Activated naive CD4-positive, alpha-beta T cell treated with anti-CD3 and anti-CD28 coated beads, Interleukin-2, amount 50 U/mL, for 72 hours (primary cell): Measurements from ENCODE around the gene ECE1. TPM values are rescaled to one million over a fixed set of nuclear protein-coding genes. Genes with fewer than 3 reads are reported as not detected.
"Not testable (repeated sequence)": the region's sequence is repeated elsewhere in the genome, so short reads cannot be mapped to it uniquely, and the experiment has no call there.

Experiments used
- ATAC-seq, 2 donors: fragments of 150-1000 bp; cut with Tn5 transposase; 2 replicates each; pipeline ENCODE4 v1.10.0; 2021; ENCODE audit warnings: mild to moderate bottlenecking in 2 of 2, moderate library complexity in 2 of 2
- DNase-seq, 2 donors: peaks; one replicate each; pipeline ENCODE4 v3.0.0; 2021 to 2022; ENCODE audit warnings: low spot score in 2 of 2
- H3K27ac Mint-ChIP-seq, 2 donors: one replicate each; pipeline ENCODE4 v1.8.0; 2022; ENCODE audit warnings: mild to moderate bottlenecking in 2 of 2, mixed read lengths in 2 of 2
- H3K36me3 Mint-ChIP-seq, 2 donors: one replicate each; pipeline ENCODE4 v1.8.0; 2022; ENCODE audit warnings: mixed read lengths in 2 of 2
- H3K9me3 Mint-ChIP-seq, 2 donors: one replicate each; pipeline ENCODE4 v1.8.0; 2022; ENCODE audit warnings: mixed read lengths in 2 of 2
- total RNA-seq, 2 donors: library from RNA; stranded (reverse); gene quantifications; one replicate each; pipeline ENCODE4 v1.2.3, GENCODE V29; 2022

Gene ECE1
- total RNA-seq, 2 donors from 2014 or later = 111 to 118 TPM

DNA sequence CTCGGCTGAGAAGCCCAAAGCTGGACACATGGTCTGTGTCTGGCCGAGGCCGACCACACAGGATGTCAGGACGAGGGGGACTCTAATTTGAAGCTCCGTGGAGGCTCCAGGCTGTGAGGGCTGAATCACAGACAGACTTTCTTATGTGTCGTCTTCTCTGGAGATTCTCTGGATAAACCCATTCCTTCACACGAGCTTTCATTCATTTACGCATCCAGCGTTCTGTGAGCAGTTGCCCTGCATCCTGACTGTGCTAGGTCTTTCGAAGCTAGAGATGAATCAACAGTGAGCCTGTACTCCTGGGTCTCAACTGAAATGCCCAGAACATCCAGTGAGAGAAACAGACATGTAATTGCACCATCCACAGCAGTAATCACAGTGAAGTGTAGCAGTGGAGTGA, 49.6 kb downstream of the ECE1 start:
- H3K27ac Mint-ChIP-seq = no peak overlapping the region
- H3K36me3 Mint-ChIP-seq = peaks cover 4 to 11% of the 10 kb centered on the region in 2 donors
- H3K9me3 Mint-ChIP-seq = no peaks in the 10 kb centered on the region
- DNase-seq = no peak
- ATAC-seq = no peak

DNA sequence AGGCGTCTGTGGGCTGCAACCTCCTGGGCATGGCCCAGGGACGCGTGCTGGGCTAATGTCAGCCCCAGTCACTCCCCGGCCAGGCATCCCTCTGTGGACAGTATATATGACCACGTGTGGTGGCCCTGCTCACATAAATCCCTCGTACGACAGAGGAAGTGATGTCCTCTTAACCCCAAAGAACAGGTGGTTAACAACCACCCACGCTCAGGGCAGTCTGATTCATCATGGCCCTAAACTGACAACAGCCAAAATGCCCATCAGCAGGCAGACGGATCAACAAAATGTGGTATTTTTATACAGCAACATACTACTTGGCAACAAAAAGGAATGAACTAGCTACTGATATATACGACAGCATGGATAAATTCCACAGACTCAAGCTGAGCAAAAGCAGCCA, 51.0 kb downstream of the ECE1 start:
- ATAC-seq = peak in 1 of 2 donors; percentile 93
- no peak for DNase-seq
- Mint-ChIP-seq H3K9me3 (no peaks in the 10 kb centered on the region), H3K36me3 (peaks cover 4 to 15% of the 10 kb centered on the region in 2 donors), H3K27ac (peak overlapping the region in 1 of 2 donors; percentile 89)

DNA sequence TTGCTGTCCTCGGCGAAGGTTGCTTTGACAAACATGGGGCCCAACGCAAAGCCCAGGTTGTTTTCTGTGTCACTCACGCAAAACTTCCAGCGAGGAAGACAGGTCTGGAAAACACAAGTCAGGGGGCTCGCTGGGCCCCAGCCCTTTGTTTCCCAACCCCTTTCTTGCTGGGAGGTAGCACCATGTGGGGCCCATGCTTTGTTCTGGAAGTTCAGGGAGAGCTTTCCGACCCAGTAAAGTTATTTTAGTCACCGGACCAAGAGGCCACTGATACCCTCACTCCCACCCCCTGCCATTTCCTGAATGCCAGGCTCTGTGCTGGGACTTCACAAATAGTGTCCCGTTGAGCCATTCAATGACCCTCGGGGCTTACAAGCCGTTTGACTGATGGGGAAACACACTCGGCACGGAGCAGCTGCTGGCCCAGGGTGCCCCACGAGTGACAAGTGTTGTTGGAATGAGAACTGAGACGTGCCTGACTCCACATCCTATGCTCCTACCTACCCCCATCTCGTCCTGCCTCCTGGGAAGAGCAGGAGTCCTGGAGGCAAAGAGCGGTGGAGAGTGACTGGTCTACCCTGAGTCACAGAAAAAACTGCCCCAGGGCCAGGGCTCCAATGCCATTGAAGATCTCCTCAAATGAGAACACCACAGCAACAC, 52.0 kb downstream of the ECE1 start:
- Mint-ChIP-seq H3K36me3 (peaks cover 8 to 18% of the 10 kb centered on the region in 2 donors), H3K27ac (peak overlapping the region in 1 of 2 donors; percentile 36), H3K9me3 (no peaks in the 10 kb centered on the region)
- no peak for ATAC-seq
- DNase-seq = no peak

DNA sequence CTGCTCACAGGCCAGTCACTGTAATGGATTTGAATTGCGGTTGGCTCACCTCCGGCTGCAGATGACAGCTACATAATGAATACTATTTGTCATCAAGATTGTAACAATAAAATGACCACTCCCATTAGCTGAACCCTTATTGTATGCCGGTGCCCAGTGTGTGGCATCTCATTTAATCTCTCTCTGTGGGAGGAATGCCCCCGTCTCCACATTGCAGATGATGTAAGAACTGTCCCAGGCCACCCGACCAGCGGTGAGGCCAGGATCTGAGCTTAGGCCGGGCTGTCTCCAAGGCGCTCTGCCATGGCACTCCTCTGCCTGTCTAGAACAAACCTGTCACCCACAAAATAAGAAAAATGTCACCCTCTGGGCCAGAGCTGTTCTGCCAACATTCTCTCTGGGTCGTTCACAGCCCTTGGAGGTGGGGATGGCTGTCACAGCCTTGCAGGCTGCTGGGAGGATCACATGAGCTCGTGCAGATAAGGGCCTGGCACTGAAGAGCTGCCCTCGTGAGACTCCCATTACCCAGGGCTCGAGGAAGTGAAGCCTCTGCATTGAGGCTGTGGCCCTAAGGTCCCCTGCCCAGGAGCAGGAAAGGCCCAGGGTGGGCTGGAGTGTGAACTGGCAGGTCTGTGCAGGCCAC, 52.7 kb downstream of the ECE1 start:
- ATAC-seq = no peak
- H3K9me3 Mint-ChIP-seq = no peaks in the 10 kb centered on the region
- peak overlapping the region in 1 of 2 donors; percentile 36 for H3K27ac Mint-ChIP-seq
- H3K36me3 Mint-ChIP-seq = peaks cover 9 to 20% of the 10 kb centered on the region in 2 donors
- no peak for DNase-seq

DNA sequence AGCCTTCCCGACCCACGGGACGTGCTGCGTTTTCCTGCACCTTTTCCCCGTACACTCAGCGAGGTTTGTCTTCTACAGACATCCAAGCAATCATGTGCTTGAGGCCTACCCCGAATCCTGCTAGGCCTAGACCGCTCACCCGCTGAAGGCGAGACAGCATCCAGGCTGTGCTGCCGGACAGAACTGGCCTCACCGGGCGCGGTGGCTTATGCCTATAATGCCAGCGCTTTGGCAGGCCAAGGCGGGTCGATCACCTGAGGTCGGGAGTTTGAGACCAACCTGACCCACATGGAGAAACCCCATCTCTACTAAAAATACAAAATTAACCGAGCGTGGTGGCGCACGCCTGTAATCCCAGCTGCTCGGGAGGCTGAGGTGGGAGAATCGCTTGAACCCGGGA, 54.1 kb downstream of the ECE1 start:
- Mint-ChIP-seq H3K27ac (peak overlapping the region in 1 of 2 donors; percentile 41), H3K9me3 (no peaks in the 10 kb centered on the region), H3K36me3 (peaks cover 5 to 13% of the 10 kb centered on the region in 2 donors)
- DNase-seq (no peak), ATAC-seq (no peak)

DNA sequence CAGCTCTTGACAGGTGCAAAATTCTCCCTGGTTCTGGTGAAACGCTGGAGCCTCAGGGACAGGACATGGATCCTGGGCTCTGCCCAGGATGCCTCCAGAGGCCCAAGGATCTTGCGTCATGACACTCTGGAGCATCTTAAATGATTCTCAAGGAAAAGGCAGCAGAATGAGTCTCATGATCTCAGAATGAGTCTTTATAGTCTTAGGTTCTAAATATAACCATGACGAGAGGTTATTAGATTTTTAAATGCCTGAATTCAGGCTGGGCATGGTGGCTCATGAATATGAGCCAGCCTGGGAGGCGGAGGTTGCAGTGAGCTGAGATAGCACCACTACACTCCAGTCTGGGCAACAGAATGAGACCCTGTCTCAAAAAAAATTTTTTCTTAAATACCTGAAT, 55.5 kb downstream of the ECE1 start:
- Mint-ChIP-seq H3K9me3 (no peaks in the 10 kb centered on the region), H3K27ac (peak overlapping the region in 1 of 2 donors; percentile 1), H3K36me3 (peaks cover 5 to 13% of the 10 kb centered on the region in 2 donors)
- DNase-seq (no peak), ATAC-seq (no peak)

DNA sequence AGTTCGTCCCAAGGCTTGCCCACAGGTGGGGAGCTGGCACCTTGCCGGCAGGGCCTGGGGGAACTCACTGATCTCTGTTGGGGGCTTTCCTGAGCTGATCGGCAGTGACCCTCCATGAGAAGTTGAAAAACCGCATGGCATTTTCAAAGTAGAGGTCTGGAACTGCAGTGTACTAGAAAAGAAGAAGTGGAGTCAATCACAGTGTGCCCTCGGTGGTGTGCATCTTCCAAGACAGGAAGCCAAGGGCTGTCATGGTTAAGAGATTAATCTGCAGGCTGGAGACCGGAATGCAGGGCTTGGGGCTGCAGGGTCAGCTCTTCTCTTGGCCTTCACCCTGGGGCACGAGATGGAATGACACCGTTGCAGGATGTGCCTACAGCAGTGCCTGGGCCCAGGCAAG, 56.8 kb downstream of the ECE1 start:
- ATAC-seq = no peak
- DNase-seq = no peak
- Mint-ChIP-seq H3K9me3 (no peaks in the 10 kb centered on the region), H3K27ac (peak overlapping the region in 1 of 2 donors; percentile 73), H3K36me3 (peaks cover 5 to 13% of the 10 kb centered on the region in 2 donors)

DNA sequence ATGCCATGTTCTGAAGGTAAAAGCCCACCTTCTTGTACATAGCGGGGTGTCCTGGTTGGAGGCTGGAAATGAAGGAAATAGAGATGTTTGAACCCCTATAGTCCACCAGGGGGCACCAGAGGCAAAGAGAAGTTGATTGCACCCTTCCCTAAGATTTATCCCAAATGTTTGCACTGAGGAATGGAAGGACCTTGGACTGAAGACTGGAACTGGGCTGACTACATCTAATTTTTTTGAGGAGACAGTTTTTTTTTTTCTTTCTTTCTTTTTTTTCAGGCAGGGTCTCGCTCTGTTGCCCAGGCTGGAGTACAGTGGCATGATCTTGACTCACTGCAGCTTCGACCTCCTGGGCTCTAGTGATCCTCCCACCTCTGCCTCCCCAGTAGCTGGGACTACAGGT, 58.2 kb downstream of the ECE1 start:
- H3K9me3 Mint-ChIP-seq = no peaks in the 10 kb centered on the region
- no peak overlapping the region for H3K27ac Mint-ChIP-seq
- H3K36me3 Mint-ChIP-seq = peaks cover 5 to 13% of the 10 kb centered on the region in 2 donors
- DNase-seq (peak in 1 of 2 donors; percentile 24), ATAC-seq (peak; percentile 36 to 64)

DNA sequence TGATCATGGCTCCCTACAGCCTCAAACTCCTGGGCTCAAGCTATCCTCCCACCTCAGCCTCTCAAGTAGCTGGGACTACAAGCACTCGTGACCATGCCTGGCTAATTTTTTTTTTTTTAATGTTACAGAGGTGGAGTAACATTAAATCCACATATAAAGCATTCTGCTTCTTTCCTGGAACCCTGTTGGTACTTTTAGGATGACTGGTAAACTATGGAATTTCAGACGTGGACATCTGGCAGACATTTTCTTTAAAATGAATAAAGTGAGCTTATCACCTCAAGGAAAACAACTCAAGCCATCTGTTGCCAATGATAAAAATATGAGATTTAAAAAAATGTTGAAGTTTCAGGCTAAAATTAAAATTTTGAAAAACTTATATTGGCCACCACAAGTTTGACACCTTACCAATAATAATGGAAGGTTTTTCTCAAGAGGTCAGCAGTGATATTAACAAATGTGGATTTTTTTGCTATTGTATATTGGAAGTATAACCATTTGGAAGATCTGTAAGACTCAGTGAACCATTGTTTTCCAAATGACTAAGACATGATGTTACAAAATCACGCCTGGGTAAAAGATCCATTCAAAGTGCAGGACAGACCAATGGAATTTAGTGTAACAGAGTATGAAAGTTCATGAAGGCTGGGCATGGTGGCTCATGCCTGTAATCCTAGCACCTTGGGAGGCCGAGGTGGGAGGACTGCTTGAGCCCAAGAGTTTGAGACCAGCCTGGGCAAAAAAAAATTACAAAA, 60.8 kb downstream of the ECE1 start:
- H3K9me3 Mint-ChIP-seq = no peaks in the 10 kb centered on the region
- peak overlapping the region in 1 of 2 donors; percentile 68 for H3K27ac Mint-ChIP-seq
- H3K36me3 Mint-ChIP-seq = peaks cover 5 to 17% of the 10 kb centered on the region in 2 donors

DNA sequence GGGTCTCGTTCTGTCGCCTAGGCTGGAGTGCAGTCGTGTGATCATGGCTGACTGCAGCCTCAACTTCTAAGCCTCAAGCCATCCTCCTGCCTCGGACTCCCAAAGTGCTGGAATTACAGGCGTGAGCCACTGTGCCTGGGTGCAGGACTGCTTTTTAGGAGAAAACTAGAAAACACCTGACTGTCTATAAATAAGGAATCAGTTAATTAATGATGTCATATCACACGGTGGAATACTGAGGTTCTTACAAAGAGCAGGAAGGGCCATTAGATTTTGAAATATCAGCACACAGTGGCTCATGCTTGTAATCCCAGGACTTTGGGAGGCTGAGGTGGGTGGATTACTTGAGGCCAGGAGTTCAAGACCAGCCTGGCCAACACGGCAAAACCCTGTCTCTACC, 62.0 kb downstream of the ECE1 start:
- not testable (repeated sequence) for H3K27ac Mint-ChIP-seq, DNase-seq, H3K9me3 Mint-ChIP-seq, ATAC-seq
- H3K36me3 Mint-ChIP-seq = peaks cover 4 to 16% of the 10 kb centered on the region in 2 donors

More for the DNA sequence above, 60.8 kb downstream of the ECE1 start:
- DNase-seq (no peak), ATAC-seq (no peak)

DNA sequence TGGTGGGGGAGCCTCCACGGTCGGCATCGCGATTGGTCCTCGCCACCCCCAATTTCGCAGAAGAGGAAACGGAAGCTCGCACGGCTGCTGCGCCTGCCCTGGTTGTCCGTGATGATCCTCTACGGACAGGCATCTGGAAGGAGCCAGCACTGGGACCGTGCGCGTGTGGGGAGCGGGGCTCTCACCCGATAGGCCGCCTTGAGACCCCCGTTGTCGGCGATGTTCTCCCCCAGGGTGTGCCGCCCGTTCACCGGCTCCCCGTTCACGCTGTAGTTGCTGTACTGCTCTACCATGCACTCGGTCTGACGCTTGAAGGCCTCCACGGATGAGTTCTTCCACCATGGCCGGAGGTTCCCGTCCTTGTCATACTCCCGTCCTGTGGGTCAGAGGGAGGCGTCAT, 65.2 kb downstream of the ECE1 start:
- Mint-ChIP-seq H3K36me3 (peaks cover 4 to 14% of the 10 kb centered on the region in 2 donors), H3K27ac (peak overlapping the region; percentile 25 to 48), H3K9me3 (no peaks in the 10 kb centered on the region)
- ATAC-seq (no peak), DNase-seq (no peak)

DNA sequence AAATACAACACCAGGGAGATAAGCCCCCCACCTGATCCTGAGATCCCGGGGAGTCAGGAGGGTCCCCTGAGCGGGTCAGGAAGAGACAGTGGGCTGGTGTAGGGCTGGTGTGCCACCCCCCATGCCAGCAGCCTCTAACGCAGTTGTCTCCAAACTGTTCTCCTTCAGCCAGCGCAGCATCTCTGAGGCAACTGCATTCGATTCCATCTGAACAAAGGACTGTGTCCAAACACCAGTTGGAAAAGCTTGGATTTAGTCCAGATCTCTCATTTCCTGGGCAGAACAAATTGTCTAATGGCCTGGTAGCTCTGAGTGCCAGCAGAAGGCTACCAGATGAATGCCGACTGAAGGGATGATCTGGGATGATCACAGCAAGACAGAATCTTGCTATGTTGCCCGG, 69.4 kb downstream of the ECE1 start:
- ATAC-seq = no peak
- Mint-ChIP-seq H3K36me3 (peaks cover 4 to 14% of the 10 kb centered on the region in 2 donors), H3K9me3 (no peaks in the 10 kb centered on the region), H3K27ac (no peak overlapping the region)
- DNase-seq = no peak

DNA sequence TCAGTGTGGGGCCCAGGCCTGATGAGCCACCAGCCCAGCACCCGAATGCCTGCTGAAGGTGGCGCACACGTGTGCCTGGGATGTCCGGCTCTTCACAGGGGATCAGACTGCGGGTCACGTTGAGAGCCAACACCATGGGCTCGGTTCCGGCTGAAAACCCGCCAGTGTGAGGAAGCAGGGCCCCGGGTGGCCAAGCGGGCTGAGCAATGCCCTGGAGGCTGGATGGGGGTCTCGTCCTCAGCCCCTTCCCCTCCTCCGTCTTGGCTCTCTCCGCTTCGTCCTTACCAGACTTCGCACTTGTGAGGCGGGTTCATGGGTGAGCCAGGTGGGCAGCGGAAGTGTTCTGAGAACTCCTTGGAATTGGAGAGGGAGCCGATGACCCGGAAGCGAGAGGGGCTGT, 70.6 kb downstream of the ECE1 start:
- Mint-ChIP-seq H3K27ac (peak overlapping the region in 1 of 2 donors; percentile 60), H3K9me3 (no peaks in the 10 kb centered on the region)
- ATAC-seq = no peak

DNA sequence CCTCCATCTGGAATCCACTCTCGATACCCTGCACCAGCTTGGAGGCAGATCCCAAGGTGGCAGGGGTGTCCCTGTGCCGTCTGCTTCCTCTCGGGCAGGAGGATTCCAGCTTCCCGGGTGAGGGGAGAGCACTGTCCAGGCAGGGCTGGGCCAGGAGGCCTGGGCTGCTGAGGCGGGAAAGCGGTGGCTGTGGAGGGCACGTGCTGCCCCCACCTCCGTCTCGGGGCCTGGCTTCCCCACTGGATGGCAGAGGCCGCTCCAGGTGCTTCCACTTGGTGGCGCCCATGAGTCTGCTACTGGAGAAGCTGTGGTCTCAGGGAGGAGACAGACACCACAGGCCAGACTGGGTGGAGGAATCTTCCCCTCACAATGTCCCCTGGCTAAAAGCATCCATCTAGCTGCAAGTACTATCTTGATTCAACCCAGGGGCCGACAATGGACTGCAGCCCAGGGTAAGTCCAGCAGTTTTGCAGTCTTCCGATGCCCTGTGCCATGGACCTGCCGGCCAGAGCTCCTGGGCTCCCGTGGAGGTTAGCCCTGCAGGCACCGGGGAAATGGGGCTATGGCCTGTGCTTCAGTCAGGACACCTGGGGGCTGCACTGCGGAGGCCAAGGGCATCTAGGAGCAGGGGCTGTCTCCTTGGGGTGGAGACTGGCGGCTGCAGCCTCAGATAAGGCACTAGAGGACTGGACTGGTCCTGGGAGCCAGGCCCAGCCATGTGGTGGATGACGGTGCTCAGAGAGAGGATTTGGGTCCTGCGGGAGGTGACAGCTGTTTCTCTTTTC, 72.3 kb downstream of the ECE1 start:
- ATAC-seq = peak; percentile 45 to 53
- Mint-ChIP-seq H3K9me3 (no peaks in the 10 kb centered on the region), H3K27ac (peak overlapping the region; percentile 55 to 70), H3K36me3 (no peaks in the 10 kb centered on the region)
- DNase-seq = peak; percentile 65 to 67

More for the DNA sequence above, 70.6 kb downstream of the ECE1 start:
- no peak for DNase-seq
- H3K36me3 Mint-ChIP-seq = peaks cover 4 to 6% of the 10 kb centered on the region in 2 donors

DNA sequence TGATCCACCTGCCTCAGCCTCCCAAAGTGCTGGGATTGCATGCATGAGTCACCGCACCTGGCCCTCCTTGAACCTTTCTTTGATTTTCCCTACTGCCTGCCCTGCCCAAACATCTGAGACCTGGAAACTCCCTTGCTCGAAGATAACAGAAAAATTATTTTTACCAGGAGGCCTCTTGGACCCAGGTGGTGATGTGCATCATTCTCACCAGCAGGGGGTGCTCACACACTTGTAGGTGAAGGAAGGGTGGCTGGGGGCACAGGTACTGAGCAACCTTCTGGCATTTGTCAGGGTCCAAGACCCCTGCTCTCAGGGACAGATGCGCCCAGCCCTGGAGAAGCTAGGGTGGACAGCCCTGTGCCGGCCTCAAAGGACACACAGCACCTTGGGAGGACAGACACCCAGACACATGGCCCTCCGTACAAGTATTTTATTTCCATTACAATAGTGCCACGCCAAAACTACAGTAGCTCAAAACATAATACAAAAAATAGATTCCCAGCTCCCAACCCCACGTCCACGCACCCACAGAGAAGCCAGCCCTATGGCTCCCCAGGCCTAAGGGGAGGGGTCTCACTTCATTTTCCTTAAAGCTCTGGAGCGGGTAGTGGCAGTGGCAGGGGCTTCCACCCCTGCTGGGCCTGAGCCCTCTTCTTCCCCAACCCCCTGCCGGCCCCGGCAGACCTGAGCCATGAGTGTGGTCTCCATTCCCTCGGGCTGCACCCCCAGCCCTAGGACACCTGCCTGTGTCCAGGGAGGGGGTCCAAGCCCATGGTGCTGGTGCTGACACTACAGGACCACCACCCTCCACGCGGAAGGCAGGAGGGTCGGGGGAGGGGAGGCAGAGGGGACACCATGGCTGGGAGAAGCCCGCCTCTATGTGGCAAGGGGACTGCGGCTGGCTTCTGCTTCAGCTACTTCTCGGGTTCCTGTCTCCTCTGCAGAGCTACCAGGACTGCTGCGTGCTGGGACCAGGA, 73.1 kb downstream of the ECE1 start:
- Mint-ChIP-seq H3K27ac (peak overlapping the region; percentile 70 to 87), H3K9me3 (no peaks in the 10 kb centered on the region), H3K36me3 (no peaks in the 10 kb centered on the region)
- DNase-seq (peak; percentile 58 to 77), ATAC-seq (peak; percentile 54 to 57)
